Measurements from ENCODE around the gene SEZ6. TPM values are rescaled to one million over a fixed set of nuclear protein-coding genes. Genes with fewer than 3 reads are reported as not detected.

Gene SEZ6
- total and polyA plus RNA-seq, 2 of the 4 experiments (the other 2 are of a cell fraction), result not detected

- no peak overlapping the region for H4K8ac ChIP-seq (ENCODE audit: low read depth in 2 of 2, low read length in 2 of 2)
- DNase-seq, result no peak
These were observed 67.3 kb downstream of the SEZ6 start for GRCh38 chr17:28938552-28938951.

More at GRCh38 chr17:28938552-28938951, 67.3 kb downstream of the SEZ6 start:
- ATAC-seq (ENCODE audit: low read depth), result no peak; the same call in 1 of the 2 replicates
- BruUV-seq (replicated peaks), result no TSS peak
- no peaks in the 10 kb centered on the region for H3K9me3 ChIP-seq (ENCODE audit: control insufficient read depth, insufficient read depth, low read length)
- no peak overlapping the region for H2AK9ac ChIP-seq (replicated peaks; ENCODE audit: low read depth, low read length, poor library complexity)
- ChIA-PET CTCF (interaction anchor here (0.6 kb wide), 1 partner anchor 9 kb away, joined by 9 read pairs; no protein-coding TSS in a partner anchor), POLR2A (ENCODE audit: unreplicated experiment) (no interaction called here)
- no peak overlapping the region for H3K56ac ChIP-seq (ENCODE audit: extremely low read depth, insufficient read depth, low read length)
- peaks cover 96% of the 10 kb centered on the region for H4K20me1 ChIP-seq (ENCODE audit: insufficient read depth, low read length)
- H3K9ac ChIP-seq (ENCODE audit: low read depth, low read length), result no peak overlapping the region
- H3K4me3 ChIP-seq (ENCODE audit: insufficient read depth, low read depth, low read length), result no peak overlapping the region
- no peak overlapping the region for H3K27ac ChIP-seq (ENCODE audit: insufficient read depth, low read length)
- H4K5ac ChIP-seq (ENCODE audit: low read depth, low read length), result no peak overlapping the region
- H2AFZ ChIP-seq (replicated peaks; ENCODE audit: low read length, poor library complexity), result no peak overlapping the region
- H3K14ac ChIP-seq (replicated peaks; ENCODE audit: low read depth, low read length), result no peak overlapping the region
- H3K18ac ChIP-seq (ENCODE audit: low read depth, low read length), result no peak overlapping the region
- H3K27me3 ChIP-seq (ENCODE audit: control insufficient read depth, insufficient read depth, low read length), result no peaks in the 10 kb centered on the region
- no peak overlapping the region for H3K4me2 ChIP-seq (ENCODE audit: low read depth, low read length)
- H2BK5ac ChIP-seq (ENCODE audit: low read depth, low read length, poor library complexity, severe bottlenecking), result no peak overlapping the region
- no peak overlapping the region for H2BK120ac ChIP-seq (ENCODE audit: low read depth, low read length)
- peaks cover 45% of the 10 kb centered on the region for H3K9me1 ChIP-seq (ENCODE audit: insufficient read depth, low read length)
- no peak for TF ChIP-seq NFE2L2 (IDR thresholded peaks at IDR 0.05; ENCODE audit: low read depth, low read length)
- TF ChIP-seq MAFK (IDR thresholded peaks at IDR 0.05; ENCODE audit: low read depth, low read length), result no peak
- TF ChIP-seq USF2 (IDR thresholded peaks at IDR 0.05; ENCODE audit: low read depth, low read length), result no peak
- no peak for TF ChIP-seq CTCF (conservative IDR thresholded peaks at IDR 0.05; ENCODE audit: low read depth, low read length)
- TF ChIP-seq ELK1 (IDR thresholded peaks at IDR 0.05; ENCODE audit: borderline replicate concordance, low read depth, low read length), result no peak
- TF ChIP-seq FOS (IDR thresholded peaks at IDR 0.05; ENCODE audit: low read depth, low read length), result no peak
- TF ChIP-seq RFX5 (IDR thresholded peaks at IDR 0.05; ENCODE audit: low read depth, low read length), result no peak
- no peak for TF ChIP-seq RAD21 (IDR thresholded peaks at IDR 0.05; ENCODE audit: low read length)
- TF ChIP-seq RCOR1 (IDR thresholded peaks at IDR 0.05; ENCODE audit: insufficient replicate concordance, low read length), result no peak
- no peak for TF ChIP-seq BHLHE40 (IDR thresholded peaks at IDR 0.05; ENCODE audit: low read depth, low read length)
- TF ChIP-seq POLR2A (IDR thresholded peaks at IDR 0.05; ENCODE audit: low read depth, low read length), result no peak
- TF ChIP-seq MAZ (IDR thresholded peaks at IDR 0.05; ENCODE audit: borderline replicate concordance, low read depth, low read length), result no peak
- TF ChIP-seq MXI1 (IDR thresholded peaks at IDR 0.05; ENCODE audit: borderline replicate concordance, low read depth, low read length), result no peak
- H3K36me3 ChIP-seq (ENCODE audit: control insufficient read depth, insufficient read depth, low read length), result peaks cover 13% of the 10 kb centered on the region
- dilution Hi-C loops (cut with HindIII; ENCODE audit: low sequenced_read_pairs, unreplicated experiment), result no loop called here
- peaks cover 33 to 90% of the 10 kb centered on the region in 2 experiments for H3K79me1 ChIP-seq (ENCODE audit: low read depth in 1 of 2, low read length in 2 of 2)
- H2BK15ac ChIP-seq (ENCODE audit: low read depth, low read length), result no peak overlapping the region
- H2BK20ac ChIP-seq (ENCODE audit: low read depth, low read length), result no peak overlapping the region
- in situ Hi-C loops (cut with MboI; ENCODE audit: low sequenced_read_pairs), result no loop called here
- no peak overlapping the region for H4K91ac ChIP-seq (ENCODE audit: insufficient read depth, low read depth, low read length)
- intact Hi-C loops (cut with micrococcal nuclease), result no loop called here
- H2AK5ac ChIP-seq (ENCODE audit: low read depth, low read length), result no peak overlapping the region
- H3K4me1 ChIP-seq (ENCODE audit: control insufficient read depth, insufficient read depth, low read length), result peaks cover 18% of the 10 kb centered on the region
- H3K23ac ChIP-seq (ENCODE audit: low read depth, low read length), result peak overlapping the region; percentile 56; the same call in 1 of the 2 replicates
- no peak overlapping the region for H3K4ac ChIP-seq (ENCODE audit: low read depth, low read length)
